Measurements from ENCODE around the gene TSPEAR.
A peak's percentile ranks its signal among the peaks of the same experiment; 100 is the strongest.

TSPEAR gene

DNA sequence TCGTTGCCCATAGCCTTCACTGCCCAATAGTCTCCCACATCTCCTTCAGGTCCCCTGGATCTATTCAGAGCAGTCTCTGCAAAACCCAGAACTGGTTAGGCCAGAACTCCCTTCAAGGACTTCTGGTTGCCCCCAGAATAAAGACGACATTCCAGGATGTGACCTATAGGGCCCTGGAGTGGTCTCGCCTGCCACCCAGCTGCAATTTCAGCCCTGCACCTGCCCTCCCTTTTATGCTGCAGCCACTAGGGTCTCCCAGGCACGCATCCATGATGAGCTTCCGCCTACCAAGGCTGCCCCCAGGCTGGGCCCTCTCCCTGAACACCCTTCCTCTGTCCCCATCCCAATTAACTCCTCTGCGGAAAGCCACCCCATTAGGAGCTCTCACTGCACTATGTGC lies 7.2 kb upstream of the TSPEAR start:
- DNase-seq = no peak

GRCh38 chr21:44718093-44718492 lies 6.7 kb upstream of the TSPEAR start:
- DNase-seq = no peak

GRCh38 chr21:44716984-44717383 lies 5.6 kb upstream of the TSPEAR start:
- no peak for DNase-seq

GRCh38 chr21:44714905-44715304 lies 3.5 kb upstream of the TSPEAR start:
- DNase-seq = no peak

- DNase-seq = no peak
These were observed 2.5 kb upstream of the TSPEAR start for GRCh38 chr21:44713846-44714245.

DNA sequence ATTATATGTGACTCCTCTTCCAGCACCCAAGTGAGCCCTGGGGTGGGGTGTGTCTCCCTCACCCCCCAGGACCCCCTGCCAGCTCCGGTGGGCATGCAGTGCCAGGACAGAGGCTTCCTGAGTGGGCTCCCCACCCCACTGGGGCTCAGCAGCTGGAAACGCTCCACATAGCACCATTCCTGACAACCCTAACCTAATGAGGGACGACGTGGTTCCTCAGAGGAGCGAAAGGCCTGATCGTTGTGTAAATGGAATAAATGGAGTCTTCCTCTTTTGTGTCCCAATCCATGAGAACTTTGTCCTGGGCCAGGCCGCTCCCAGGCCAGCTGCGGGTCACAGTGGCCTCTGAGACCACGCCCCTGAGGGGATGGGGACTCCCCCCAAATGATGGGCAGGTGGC lies 1.8 kb upstream of the TSPEAR start:
- no peak for DNase-seq

DNA sequence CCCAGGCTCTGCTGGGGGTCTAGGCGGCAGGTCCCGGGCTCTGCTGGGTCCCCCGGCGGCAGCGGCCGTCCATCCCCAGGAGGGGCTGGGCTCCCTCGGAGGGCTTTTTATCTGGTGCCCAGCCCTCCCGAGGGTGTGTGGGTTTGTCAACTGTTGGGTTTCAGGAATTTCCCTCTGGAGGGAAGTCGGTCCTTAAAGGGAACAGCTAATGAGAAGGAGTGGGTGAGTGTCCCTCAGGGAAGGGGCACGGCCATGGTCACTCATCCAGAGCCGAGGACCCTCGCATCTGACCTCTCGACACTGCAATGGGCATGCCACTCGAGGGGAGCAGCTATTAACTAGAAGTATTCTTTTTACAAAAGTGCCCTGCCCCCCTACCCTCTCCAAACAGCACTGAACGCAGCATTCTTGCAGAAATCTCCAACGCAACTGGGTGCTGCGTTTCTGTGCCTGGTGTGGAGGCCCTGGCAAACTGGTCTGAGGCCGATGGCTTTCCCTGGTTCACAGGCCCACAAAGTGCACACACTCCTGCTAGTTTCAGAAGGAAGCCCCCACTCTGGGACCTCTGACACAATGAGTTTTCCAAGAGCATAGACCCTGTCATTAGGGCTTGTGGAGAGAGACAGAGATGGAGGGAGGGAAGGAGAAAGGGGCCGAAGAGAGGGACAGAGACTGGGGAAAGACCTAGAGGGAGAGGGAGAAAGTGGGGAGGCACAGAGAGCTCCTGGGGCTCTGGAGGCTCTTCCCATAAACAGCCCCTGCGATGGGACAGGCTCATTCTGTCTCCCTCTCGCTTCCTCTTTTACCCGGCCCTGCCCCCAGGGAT lies 1.0 kb upstream of the TSPEAR start:
- DNase-seq = no peak

DNA sequence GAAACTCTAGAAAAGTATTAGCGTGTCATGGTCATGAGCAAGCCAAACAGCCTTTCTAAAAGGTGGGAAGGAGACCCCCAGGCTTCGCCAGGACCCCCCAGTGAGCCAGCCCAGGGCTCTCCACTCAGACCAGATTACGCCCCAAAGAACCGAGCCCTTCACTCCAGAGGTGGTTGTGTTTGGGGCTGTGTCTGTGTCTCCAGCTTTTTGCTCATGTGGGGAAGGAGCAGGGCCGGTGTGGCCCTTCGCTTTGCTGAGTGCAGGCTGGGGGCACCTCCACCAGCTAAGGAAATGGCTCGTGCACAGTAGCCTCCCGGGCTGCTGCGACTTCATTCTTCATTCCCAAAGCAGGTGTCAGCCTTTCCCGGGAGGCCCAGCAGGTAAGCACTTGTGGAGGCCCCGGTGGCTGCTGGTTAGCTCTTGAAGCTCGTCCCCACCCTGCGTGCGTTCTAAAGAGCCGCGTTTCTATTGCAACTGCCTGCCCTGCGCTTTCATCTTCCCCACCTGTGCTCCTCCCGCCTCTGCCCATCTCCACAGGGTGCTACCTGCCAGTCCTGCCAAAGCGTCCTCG lies 531 bp downstream of the TSPEAR start:
- no peak for DNase-seq

DNA sequence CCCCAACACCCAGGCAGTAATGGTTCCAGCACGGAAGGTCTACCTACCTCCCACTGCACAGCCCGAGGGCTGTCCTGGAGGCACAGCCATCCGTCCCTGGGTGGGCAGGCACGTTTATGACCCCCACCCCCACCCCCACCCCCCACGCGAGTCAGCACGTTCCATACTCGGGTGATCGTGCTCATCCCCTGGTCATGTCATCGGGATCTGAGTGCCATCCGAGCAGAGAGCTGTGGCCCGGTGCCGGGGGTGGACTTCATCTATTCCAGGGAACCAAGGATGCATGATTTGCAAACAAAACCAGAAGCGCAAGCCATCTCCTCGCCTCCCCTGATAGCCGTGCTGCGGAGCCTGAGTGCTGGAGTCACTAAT lies 1.1 kb downstream of the TSPEAR start:
- DNase-seq = no peak

DNA sequence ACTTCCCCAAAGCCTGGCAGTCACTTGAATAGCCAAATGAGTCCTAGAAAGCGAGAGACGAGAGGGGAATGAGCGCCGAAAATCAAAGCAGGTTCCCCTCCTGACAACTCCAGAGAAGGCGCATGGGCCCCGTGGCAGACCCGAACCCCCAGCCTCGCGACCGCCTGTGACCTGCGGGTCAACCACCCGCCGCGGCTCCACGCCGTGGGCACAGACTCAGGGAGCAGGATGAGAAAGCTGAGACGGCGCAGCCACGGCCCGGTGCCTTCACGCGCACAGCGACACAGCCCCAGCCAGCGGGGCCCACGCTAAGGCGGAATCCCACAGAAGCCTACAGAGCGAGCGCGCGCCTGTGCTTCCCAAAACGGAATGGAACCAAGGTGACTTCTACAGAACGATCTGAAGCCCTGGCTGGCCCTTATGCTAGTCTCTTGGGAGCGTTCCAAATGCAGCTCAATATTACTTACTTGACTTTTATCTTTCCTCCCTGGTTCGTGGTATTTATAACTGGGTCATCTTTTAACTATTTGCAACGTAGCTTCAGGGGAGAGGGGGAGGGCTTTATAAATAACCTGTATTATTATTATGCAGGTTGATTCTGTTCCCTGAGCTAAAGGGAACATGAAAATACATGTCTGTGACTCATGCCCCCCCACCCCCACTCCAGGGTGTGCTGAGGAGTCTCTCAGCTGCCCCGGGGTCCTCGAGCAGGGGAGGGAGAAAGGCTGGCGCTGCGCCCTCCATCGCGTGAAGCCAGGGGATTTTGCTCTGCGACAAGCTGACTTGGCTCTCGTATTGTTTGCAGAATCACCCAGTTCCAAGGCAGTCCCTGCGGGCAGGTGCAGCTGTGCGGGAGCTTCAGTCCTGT lies 1.7 kb downstream of the TSPEAR start:
- DNase-seq = peak in 1 of 2 donors; percentile 32

DNA sequence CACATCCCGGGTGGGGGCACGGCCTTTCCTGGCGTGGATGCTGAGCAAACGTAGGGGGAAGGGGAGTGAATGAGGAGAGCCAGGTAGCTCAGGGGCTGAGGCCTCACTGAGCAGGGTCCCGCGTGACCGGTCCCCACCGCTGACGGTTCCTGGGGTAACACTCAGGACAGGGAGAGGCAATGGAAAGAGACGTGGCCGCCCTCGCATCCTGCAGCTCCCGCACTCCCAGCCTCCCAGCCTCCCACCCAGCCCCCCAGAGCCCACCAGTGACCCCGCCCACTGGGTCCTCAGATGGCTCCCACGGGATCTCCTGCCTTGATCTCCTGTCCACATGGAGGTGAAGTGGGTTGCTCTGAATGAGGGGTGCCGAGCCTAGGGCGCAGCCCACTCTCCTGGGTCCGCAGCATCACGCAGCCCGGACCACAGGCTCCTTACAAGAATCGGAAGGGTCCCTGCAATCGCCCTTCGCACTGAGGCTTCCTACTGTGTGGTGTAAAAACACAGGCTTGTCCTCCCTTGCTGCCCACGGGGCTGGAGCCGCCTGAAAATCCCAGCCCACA lies 2.4 kb downstream of the TSPEAR start:
- DNase-seq = peak; percentile 43 to 72

DNA sequence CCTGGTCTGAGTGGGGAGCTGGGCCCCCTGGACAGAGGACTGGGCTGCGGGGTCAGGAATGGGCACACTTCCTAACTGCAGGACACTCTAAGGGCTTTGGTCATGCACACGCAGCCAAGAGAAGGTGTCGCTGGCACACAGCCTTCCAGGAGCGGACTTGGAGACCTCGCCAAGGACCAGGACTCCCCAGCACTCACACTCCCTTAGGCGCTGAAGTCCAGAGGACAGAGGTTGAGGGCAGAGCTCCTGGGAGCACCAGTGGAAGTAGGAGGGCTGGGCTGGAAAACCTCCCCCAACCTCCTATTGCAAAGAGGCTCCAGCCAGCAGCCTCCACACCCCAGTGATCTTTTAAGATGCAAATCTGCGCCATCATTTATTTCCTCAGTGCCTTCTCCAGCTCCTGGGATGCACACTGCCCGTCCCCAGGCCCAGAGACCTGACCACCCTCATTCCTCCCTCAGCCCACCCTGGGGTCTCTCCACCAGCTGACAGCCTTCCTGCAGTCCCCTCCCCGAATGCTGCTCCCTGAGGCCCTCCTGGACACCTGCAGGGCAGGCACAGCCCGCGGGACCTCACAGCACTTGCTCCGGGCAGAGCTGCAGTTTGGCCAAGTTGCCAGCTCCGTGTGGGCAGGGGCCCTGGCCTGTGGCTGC lies 3.0 kb downstream of the TSPEAR start:
- no peak for DNase-seq

DNA sequence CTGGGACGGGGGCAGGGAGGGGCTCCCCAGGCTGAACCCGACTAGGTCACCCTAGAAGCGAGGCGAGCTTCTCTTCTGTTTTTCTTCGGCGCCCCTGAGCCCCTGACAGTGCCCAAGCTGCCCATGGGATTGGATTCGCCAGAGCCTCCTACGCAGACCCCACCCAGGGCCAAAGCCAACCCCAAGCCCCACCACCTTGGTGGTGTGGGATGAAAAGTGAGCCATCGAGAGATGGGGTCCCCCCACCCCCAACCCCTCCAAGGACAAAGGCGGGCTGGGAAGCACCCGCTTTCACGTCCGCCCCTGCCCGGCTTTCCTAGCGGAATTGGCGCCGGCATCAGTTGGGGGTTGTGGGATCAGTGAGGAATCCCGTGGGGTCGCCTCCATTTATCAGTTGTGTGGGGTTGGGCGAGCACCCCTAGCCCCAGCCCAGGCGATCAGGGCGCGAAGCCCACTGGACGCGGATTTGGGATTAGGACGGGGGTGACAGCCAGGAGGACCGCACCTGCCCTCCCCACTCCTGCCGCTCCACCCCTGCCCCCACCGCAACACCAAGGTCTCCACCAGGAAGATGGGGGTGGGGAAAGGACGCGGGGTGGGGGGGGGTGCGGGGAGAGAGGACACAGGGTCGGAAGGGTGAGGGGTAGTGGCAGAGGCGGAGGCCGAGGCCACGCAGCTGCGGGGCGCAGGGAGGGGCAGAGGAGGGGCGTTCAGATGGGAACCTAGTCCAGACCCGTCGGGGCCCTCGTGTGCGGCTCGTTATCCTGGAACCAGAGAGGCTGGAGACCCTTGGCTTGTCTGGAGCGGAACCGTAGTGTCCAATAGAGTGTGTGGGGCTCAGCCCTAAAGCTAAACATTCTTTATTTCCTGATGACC lies 4.4 kb downstream of the TSPEAR start:
- no peak for DNase-seq

- DNase-seq = no peak
These were observed 5.2 kb downstream of the TSPEAR start for GRCh38 chr21:44706026-44706705.

DNA sequence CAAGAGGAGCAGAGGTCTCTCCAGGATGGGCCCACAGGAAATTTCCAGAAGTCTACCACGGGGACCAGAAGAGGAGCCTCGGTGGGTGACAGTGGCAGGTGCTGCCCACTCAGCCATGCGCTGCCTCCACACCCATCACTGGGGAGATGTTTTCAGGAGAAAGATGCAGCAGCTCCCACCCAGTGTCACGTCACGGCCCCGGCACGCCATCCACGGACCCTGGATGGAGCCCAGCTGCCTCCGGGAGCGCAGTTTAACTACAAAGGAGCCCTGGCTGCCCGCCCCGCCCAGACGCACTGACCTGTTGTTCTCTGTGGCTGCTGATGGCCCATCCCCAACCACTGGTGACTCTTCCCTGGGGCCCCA lies 6.8 kb downstream of the TSPEAR start:
- no peak for DNase-seq

DNA sequence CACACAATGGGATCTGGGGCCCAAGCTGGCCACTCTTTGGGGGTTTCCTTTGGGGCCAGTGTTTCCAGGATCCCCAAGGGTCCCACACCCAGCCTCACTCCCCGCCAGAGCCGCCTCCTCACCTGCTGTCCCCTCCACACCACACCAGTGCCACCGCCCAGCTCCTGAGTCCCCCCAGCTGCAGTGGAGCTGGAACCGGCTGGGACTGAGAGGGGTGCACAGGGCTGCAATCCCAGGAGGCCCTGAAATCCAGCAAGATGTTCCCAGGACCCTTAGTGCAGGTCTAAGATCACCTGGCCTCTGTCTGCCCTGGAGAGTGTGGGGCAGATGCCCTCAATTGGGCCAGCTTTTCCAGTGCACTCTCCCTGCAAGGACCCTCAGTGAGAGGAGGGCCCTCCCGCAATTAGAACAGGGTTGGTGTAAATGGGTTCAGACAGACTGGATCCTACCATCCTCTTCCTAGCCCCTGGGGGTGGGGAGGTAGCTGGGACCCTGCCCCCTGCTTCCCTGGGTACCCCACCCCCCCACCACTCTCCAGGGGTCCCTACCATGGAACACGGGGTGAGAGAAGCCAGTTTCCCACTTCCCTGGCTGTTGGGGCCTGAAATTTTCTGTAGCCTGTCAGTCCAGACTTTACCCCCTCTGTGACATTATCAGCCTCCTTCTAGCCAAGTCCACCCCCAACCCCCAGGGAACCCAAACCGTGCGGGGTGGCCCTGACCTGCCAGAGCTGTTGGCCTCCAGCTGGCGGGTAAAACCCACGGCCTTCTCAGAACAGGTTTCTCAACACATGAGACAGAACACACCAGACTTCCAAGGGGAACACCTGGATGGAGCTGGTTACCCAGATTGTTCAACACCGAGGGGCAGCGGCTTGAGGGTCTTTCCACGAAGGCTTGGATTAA lies 7.4 kb downstream of the TSPEAR start:
- no peak for DNase-seq

- DNase-seq = no peak
These were observed 8.2 kb downstream of the TSPEAR start for GRCh38 chr21:44702973-44703730.

- DNase-seq = no peak
These were observed 9.0 kb downstream of the TSPEAR start for GRCh38 chr21:44702111-44702972.

All from inflammatory macrophage (primary cell).